GM21526 (cell line): ENCODE data around the gene LANCL3.

ENCODE experiments used
- ATAC-seq: cut with Tn5 transposase; IDR thresholded peaks from one replicate; pipeline ENCODE4 v1.9.1; 2021; ENCODE audit warnings: moderate library complexity; ENCODE audit not compliant: unreplicated experiment, low FRiP score

LANCL3 gene

DNA sequence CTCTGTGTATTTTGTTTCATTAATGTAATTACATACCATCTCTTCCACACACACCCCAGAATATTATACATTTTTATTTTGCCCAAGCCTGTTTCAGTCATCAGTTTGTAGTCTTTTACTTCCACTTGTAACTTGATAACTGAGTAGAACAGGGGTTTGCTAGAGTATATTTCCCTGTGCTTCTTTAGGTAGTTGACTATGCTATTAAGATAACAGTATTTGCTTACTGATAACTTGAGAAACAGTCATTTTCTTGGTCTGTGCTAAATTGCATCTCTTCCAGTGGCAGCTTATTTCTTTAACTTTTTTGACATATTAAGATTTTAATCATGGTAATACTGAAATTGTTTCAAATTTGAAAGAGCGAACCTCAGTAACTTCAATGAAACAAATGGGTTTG is 107.1 kb downstream of the LANCL3 start:
- no peak for ATAC-seq

GRCh38 chrX:37679230-37679629 is 107.8 kb downstream of the LANCL3 start:
- no peak for ATAC-seq

- no peak for ATAC-seq
Measured at GRCh38 chrX:37679888-37680287, 108.4 kb downstream of the LANCL3 start.

DNA sequence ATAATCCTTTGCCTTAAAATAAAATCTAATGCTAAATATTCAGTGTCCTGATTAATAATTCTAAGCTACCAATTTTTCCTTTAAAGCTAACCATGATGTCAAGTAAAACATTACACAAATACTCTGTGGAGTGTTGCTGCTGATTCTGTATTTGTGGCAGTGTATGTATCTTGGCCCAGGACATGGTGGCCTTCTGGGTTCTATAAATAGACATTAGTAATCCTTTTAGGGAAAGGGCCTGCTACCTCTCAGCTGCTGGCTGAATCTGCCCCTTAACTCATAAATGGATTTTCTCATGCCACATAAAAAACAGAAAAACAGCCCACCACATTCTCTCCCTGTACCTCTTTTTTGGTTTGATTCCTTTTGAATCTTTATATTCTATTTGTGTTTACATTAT is 113.0 kb downstream of the LANCL3 start:
- no peak for ATAC-seq

DNA sequence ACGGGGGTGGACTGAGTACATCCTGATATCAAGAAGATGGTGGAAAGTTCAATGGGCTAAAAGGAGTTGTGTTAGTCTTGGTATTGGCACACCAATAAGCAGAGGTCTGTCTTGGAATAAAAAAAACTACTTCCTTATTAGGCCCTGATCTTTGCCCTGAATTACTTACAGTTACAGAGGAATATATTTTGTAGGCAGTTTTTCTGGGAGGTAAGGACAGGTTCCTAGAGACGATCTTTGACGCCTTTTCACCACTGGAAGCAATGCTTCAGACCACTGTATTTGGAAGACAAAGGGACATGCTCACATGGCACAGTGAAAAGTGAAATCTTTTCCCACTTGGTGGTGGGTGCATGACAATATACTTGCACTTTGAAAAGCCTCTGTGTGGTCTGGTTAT is 113.5 kb downstream of the LANCL3 start:
- ATAC-seq = no peak

DNA sequence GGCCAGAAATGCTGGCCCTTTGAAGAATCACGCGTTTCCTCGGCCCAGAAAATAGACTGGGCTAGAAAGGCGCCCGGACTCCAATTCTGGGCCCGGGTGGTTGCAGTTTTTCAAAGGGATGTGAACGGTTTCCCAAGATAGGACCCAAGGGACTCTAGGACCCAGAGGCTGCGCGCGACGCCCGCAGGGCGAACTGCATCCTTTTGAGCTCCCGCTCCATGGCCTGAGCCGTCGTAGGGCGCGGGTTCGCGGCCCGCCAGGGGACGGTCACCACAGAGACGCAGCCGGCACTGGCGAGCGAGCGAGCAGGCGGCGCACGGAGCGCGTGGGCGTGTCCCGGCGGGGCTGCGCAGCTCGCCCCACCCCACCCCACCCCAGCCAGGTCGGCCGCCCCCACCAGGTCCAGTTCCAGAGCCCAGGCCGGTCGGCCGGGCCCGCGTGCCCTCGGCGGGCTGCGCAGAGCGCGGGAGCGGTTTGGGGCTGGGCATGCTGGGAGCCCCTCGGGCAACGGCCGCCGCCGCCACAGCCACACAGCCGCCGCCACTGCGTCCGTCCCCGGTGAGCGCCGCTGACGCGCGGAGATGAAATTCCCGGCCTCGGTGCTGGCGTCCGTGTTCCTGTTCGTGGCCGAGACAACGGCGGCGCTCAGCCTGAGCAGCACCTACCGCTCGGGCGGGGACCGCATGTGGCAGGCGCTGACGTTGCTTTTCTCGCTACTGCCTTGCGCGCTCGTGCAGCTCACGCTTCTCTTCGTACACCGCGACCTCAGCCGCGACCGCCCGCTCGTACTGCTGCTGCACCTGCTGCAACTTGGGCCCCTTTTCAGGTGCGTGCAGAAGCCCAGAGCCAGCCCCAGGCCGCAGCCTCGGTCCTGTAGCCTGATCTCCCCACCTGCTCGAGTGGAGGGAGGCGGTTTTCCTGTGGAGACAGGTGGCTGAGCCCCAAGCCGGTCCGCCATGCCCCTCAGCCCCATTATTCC is 114.2 kb downstream of the LANCL3 start, which contains the start of gene XK:
Gene XK (plus strand): TSS at position 411 of the 979 bp plus-strand sequence. CDS start 171 bp downstream, at position 582.
- ATAC-seq = peak; percentile 75

DNA sequence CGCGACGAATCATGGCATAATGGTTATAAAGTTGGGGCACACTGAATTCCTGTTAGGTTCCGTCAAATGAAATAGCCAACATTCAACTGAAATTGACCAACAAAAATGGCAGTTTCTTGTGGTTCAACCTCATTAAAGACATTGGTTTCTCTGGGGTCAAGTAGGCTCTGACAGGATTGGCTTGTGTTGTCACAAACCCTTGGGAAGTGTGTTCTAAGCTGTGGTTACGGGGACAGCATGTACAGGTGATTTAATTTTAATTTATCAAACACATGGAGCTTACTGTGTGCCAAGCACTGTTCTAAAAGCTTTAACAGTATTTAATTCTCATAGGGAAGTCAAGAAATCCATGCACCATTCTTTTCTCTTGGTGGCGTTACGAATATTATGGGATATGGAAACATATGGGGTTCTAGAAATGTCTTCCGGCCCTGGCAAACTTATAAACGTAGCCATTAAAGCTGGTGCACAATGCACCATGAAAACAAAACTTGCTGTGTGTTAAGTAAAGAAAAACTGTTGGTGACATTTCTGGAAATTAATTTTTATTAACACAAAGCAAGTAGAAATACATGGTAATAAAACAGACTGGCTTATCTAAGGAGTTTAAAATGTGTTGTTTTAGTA is 115.0 kb downstream of the LANCL3 start:
- no peak for ATAC-seq

GRCh38 chrX:37686996-37687395 is 115.5 kb downstream of the LANCL3 start:
- no peak for ATAC-seq

GRCh38 chrX:37690119-37690518 is 118.7 kb downstream of the LANCL3 start:
- ATAC-seq = no peak

DNA sequence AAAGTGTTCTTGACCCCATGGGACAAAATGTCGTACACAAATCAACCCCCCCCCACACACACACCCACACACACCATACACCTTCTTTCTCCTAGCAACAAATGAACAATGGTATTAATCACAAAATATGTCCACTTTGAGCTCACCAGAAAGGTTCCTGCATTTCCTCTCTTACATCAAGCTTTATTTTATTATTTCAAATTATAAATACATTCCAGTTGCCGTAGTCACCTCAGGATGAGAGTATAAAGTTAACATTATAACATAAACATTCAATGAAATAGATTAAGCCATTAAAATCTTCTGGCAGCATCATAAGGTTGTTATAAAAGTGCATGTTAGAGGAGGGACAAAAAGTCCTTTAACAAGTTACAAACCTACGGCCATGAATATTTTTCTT is 121.5 kb downstream of the LANCL3 start:
- ATAC-seq = no peak

- ATAC-seq = no peak
Measured at GRCh38 chrX:37697169-37697760, 125.8 kb downstream of the LANCL3 start.

DNA sequence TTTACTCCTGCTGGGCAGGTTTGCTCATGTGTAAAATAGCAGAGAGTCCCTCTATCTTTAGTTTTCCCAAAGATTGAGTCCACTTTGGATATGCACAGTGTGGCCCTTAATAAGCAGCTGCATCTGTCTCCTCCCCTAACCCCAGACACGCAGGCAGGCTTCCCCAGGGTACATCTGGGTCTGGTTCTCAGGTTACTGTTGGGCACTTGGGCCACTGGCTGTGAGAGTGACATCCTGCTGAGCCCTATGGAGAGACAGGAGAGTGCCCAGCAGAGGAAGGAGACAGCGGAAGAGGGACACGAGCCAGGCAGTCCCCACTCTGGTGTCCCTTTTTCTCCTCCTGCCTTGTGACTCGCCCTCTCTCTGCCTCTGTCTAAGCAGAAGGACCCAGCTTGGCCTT is 130.1 kb downstream of the LANCL3 start:
- ATAC-seq = no peak

DNA sequence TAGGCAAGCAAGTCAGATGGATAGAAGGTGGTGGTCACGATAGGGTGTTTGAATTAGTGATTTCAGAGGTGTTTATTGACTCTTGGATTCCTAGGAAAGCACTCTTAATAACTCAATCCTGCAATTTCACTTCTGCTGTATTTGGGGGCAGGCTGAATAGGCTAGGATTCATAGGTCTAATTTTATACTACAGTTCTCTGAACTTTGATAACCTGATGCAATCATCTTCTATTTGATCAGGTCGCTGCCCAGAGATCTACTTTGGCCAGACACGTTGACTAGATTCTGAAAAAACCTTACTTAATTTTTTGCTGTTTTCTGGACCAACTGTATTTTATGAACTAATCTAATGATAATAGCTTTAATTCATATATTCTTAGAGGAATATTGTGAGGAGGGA is 140.5 kb downstream of the LANCL3 start:
- ATAC-seq = no peak

DNA sequence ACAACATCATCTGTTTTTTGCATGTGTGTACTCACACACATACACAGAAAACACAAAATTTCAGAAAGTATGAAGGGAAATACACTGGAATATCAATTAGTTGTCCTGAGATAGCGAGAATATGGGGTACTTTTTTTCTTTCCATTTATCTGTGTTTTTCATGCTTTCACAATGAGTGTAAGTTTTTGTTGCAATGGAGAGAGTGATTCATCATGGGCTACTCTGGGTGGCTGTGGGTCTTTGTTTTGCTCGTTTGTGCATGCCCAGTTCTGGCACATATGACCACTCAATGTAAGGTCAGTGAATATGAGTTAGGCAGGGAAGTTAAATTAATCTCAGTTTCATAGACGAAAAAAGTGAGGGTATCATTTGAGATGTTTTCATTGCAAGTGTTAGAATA is 141.0 kb downstream of the LANCL3 start:
- no peak for ATAC-seq

GRCh38 chrX:37714479-37714878 is 143.0 kb downstream of the LANCL3 start:
- no peak for ATAC-seq

GRCh38 chrX:37716602-37717001 is 145.1 kb downstream of the LANCL3 start:
- ATAC-seq = no peak

GRCh38 chrX:37717708-37718107 is 146.2 kb downstream of the LANCL3 start:
- no peak for ATAC-seq

DNA sequence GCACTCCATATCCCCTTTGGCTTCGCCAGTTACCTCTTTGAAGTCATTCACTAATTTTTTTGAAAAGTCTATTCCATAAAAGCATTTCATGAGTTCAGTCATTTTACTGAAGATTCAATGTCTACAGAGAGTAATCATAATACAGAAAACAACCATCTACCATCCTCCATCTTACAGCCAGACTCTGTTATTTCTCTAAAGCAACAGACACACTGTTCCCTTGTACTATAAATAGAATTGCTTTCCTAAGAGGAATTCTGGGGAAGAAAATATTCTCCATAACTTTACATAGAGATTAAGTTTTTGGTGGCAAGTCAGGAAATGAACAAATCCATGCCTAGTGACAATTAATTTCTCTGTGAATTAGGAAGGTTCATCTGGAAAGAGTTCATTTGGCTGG is 151.1 kb downstream of the LANCL3 start:
- no peak for ATAC-seq

- ATAC-seq = no peak
Measured at GRCh38 chrX:37726346-37726745, 154.9 kb downstream of the LANCL3 start.
